Dermis microvascular lymphatic vessel endothelial cell (primary cell): Measurements from ENCODE around the gene PCDHGA3. TPM values are rescaled to one million over a fixed set of nuclear protein-coding genes. Genes with fewer than 3 reads are reported as not detected.
"Not testable (repeated sequence)": the region's sequence is repeated elsewhere in the genome, so short reads cannot be mapped to it uniquely, and the experiment has no call there.

Experiments
- DNase-seq, 2 donors: peaks; one replicate each; pipeline versions ENCODE4 v3.0.0 to v3.0.0-alpha.2; 2010; ENCODE audit warnings: low read depth in 2 of 2
- total RNA-seq: library from RNA; depleted of rRNA; stranded (reverse); fragments of >200 nt; gene quantifications from 2 replicates; pipeline ENCODE4 v1.2.1, GENCODE V29; 2014

Gene PCDHGA3
- total RNA-seq, 1 donor from 2014 or later: 0.13 TPM

- not testable (repeated sequence) for DNase-seq
Observed at GRCh38 chr5:141346017-141346416, 2.4 kb downstream of the PCDHGA3 start.

- peak in 1 of 2 donors; percentile 42 for DNase-seq
Observed at GRCh38 chr5:141349917-141350619, 6.4 kb downstream of the PCDHGA3 start, which contains the start of gene PCDHGB1. TSS of gene PCDHGB1 (plus strand) at chr5:141350099. CDS start at chr5:141350261, 162 bp downstream.

- no peak for DNase-seq
Observed at GRCh38 chr5:141351591-141351990, 8.0 kb downstream of the PCDHGA3 start.

- DNase-seq: peak in 1 of 2 donors; percentile 25
Observed at GRCh38 chr5:141354900-141355469, 11.4 kb downstream of the PCDHGA3 start, which contains the start of gene PCDHGA4. TSS of gene PCDHGA4 (plus strand) at chr5:141355021. CDS start at chr5:141355108, 87 bp downstream.

- DNase-seq: no peak
Observed at GRCh38 chr5:141355641-141356040, 12.0 kb downstream of the PCDHGA3 start.

GRCh38 chr5:141356133-141356532 is 12.5 kb downstream of the PCDHGA3 start:
- no peak for DNase-seq

GRCh38 chr5:141356950-141357349 is 13.3 kb downstream of the PCDHGA3 start:
- no peak for DNase-seq

- DNase-seq: peak in 1 of 2 donors; percentile 53
Observed at GRCh38 chr5:141359790-141360426, 16.3 kb downstream of the PCDHGA3 start, which contains the start of gene PCDHGB2. TSS of gene PCDHGB2 (plus strand) at chr5:141359994. CDS start at chr5:141360136, 142 bp downstream.

GRCh38 chr5:141360685-141361084 is 17.1 kb downstream of the PCDHGA3 start:
- DNase-seq: no peak

- DNase-seq: no peak
Observed at GRCh38 chr5:141362719-141363118, 19.1 kb downstream of the PCDHGA3 start.

GRCh38 chr5:141363952-141364660 is 20.5 kb downstream of the PCDHGA3 start, which contains the start of gene PCDHGA5:
TSS of gene PCDHGA5 (plus strand) at chr5:141364162. CDS start at chr5:141364331, 169 bp downstream.
- DNase-seq: no peak

GRCh38 chr5:141366016-141366896 is 22.6 kb downstream of the PCDHGA3 start:
- DNase-seq: no peak

GRCh38 chr5:141369994-141370848 is 26.6 kb downstream of the PCDHGA3 start, which contains the start of gene PCDHGB3:
TSS of gene PCDHGB3 (plus strand) at chr5:141370242. CDS start at chr5:141370395, 153 bp downstream.
- peak; percentile 38 to 71 for DNase-seq

- DNase-seq: no peak
Observed at GRCh38 chr5:141371572-141372475, 28.2 kb downstream of the PCDHGA3 start.

- DNase-seq: peak in 1 of 2 donors; percentile 42
Observed at GRCh38 chr5:141373673-141374317, 30.2 kb downstream of the PCDHGA3 start, which contains the start of gene PCDHGA6. TSS of gene PCDHGA6 (plus strand) at chr5:141373891. CDS start at chr5:141374084, 193 bp downstream.

GRCh38 chr5:141374627-141375026 is 31.0 kb downstream of the PCDHGA3 start:
- no peak for DNase-seq

GRCh38 chr5:141375444-141376155 is 32.0 kb downstream of the PCDHGA3 start:
- not testable (repeated sequence) for DNase-seq
